GM21529 (cell line): ENCODE data around the gene B3GAT2.
A peak's percentile ranks its signal among the peaks of the same experiment; 100 is the strongest.
"Not testable (repeated sequence)": the region's sequence is repeated elsewhere in the genome, so short reads cannot be mapped to it uniquely, and the experiment has no call there.

ENCODE experiments used
- ATAC-seq: cut with Tn5 transposase; IDR thresholded peaks from one replicate; pipeline ENCODE4 v1.9.1; 2021; ENCODE audit not compliant: unreplicated experiment

Gene B3GAT2

GRCh38 chr6:70956451-70957283 lies at the start of gene B3GAT2:
TSS of gene B3GAT2 (minus strand) at chr6:70957060. CDS start at chr6:70956429, 631 bp downstream.
- peak; percentile 25 for ATAC-seq

GRCh38 chr6:70998148-70998547 lies 41.3 kb upstream of the B3GAT2 start:
- no peak for ATAC-seq

- no peak for ATAC-seq
Measured at GRCh38 chr6:70997379-70997778, 40.5 kb upstream of the B3GAT2 start.

- no peak for ATAC-seq
Measured at GRCh38 chr6:70996106-70996505, 39.2 kb upstream of the B3GAT2 start.

GRCh38 chr6:70995411-70995810 lies 38.6 kb upstream of the B3GAT2 start:
- no peak for ATAC-seq

- ATAC-seq = no peak
Measured at GRCh38 chr6:70991253-70991652, 34.4 kb upstream of the B3GAT2 start.

- no peak for ATAC-seq
Measured at GRCh38 chr6:70985156-70985555, 28.3 kb upstream of the B3GAT2 start.

GRCh38 chr6:70982747-70983146 lies 25.9 kb upstream of the B3GAT2 start:
- ATAC-seq = no peak

GRCh38 chr6:70980727-70981126 lies 23.9 kb upstream of the B3GAT2 start:
- ATAC-seq = no peak

- ATAC-seq = no peak
Measured at GRCh38 chr6:70973604-70974003, 16.7 kb upstream of the B3GAT2 start.

- ATAC-seq = no peak
Measured at GRCh38 chr6:70967049-70967448, 10.2 kb upstream of the B3GAT2 start.

GRCh38 chr6:70957284-70957617 lies 391 bp upstream of the B3GAT2 start:
- no peak for ATAC-seq

GRCh38 chr6:70956191-70956450 lies 739 bp downstream of the B3GAT2 start:
- ATAC-seq = no peak

- peak; percentile 96 for ATAC-seq
Measured at GRCh38 chr6:70955441-70956190, 1.2 kb downstream of the B3GAT2 start.

- ATAC-seq = no peak
Measured at GRCh38 chr6:70954750-70955149, 2.1 kb downstream of the B3GAT2 start.

GRCh38 chr6:70954176-70954575 lies 2.7 kb downstream of the B3GAT2 start:
- ATAC-seq = no peak

GRCh38 chr6:70952608-70953165 lies 4.2 kb downstream of the B3GAT2 start:
- no peak for ATAC-seq

- ATAC-seq = not testable (repeated sequence)
Measured at GRCh38 chr6:70944321-70944720, 12.5 kb downstream of the B3GAT2 start.

- ATAC-seq = no peak
Measured at GRCh38 chr6:70933853-70934252, 23.0 kb downstream of the B3GAT2 start.

- no peak for ATAC-seq
Measured at GRCh38 chr6:70905742-70906141, 51.1 kb downstream of the B3GAT2 start.

GRCh38 chr6:70903665-70904452 lies 53.0 kb downstream of the B3GAT2 start:
- no peak for ATAC-seq
